SH-SY5Y (cell line): ENCODE results near the gene CRYGS.

Source experiments
- GATA2 ChIP-seq: IDR thresholded peaks from 2 replicates; pipeline ENCODE4 v1.6.1; 2011; ENCODE audit warnings: mild to moderate bottlenecking, low read depth, low read length
- GATA3 ChIP-seq: IDR thresholded peaks from 2 replicates; pipeline ENCODE4 v1.6.1; 2011; ENCODE audit warnings: low read depth, mild to moderate bottlenecking, low read length, moderate library complexity

GRCh38 chr3:186506857-186507256, 37.3 kb downstream of the CRYGS start:
- TF ChIP-seq GATA2, result no peak
- TF ChIP-seq GATA3, result no peak
